ENCODE data around the gene VSIG10. TPM values are rescaled to one million over a fixed set of nuclear protein-coding genes. Genes with fewer than 3 reads are reported as not detected.
"Not testable (repeated sequence)": the region's sequence is repeated elsewhere in the genome, so short reads cannot be mapped to it uniquely, and the experiment has no call there.

Gene VSIG10
- total RNA-seq, 1 donor from 2014 or later: 12.0 TPM

GRCh38 chr12:118107694-118108093, 3.9 kb upstream of the VSIG10 start:
- DNase-seq (ENCODE audit: low spot score): no peak

GRCh38 chr12:118107011-118107410, 3.2 kb upstream of the VSIG10 start:
- no peak for DNase-seq (ENCODE audit: low spot score)

GRCh38 chr12:118103201-118103600, 610 bp downstream of the VSIG10 start:
- peak; percentile 7 for DNase-seq (ENCODE audit: low spot score)

- no peak for DNase-seq (ENCODE audit: low spot score)
These were observed 1.2 kb downstream of the VSIG10 start for GRCh38 chr12:118102609-118103008.

- DNase-seq (ENCODE audit: low spot score): no peak
These were observed 1.7 kb downstream of the VSIG10 start for GRCh38 chr12:118102070-118102469.

- DNase-seq (ENCODE audit: low spot score): no peak
These were observed 2.8 kb downstream of the VSIG10 start for GRCh38 chr12:118101051-118101450.

- no peak for DNase-seq (ENCODE audit: low spot score)
These were observed 4.7 kb downstream of the VSIG10 start for GRCh38 chr12:118098911-118099671.

DNA sequence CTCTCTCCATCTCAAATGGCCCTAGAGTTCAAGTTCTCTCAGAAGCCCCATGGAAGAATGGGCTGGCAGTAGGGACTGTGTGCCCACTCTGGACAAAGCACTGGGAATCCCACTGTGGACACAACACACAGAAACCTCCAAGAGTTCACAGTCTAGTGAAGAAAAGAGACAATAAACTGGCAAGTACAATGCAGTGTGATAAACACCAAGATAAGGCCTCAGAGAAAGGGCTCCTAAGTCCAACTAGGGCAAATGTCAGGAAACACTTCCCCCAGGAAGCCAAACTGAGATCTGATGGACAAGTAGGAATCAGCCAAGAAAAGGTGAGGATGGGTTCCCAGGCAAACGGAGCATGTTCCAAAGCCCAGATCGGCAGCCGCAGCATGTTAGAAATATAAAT, 5.4 kb downstream of the VSIG10 start:
- DNase-seq (ENCODE audit: low spot score): no peak

GRCh38 chr12:118094039-118094438, 9.8 kb downstream of the VSIG10 start:
- no peak for DNase-seq (ENCODE audit: low spot score)

DNA sequence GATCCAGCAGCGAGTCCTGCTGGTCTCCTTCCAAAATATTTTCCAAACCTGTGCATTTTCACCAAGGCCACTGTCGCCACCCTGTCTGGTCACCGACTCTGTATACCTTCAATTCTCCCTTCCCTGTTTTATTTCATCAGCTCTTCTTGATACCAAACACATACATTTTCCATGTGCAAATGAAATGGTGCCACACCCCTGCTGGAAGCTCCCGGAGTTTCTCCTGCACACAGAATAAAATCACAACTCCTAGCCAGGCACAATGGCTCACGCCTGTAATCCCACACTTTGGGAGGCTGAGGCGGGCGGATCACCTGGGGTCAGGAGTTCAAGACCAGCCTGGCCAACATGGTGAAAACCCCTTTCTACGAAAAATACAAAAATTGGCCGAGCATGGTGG, 14.0 kb downstream of the VSIG10 start:
- DNase-seq (ENCODE audit: low spot score): no peak

GRCh38 chr12:118082161-118082560, 21.6 kb downstream of the VSIG10 start:
- no peak for DNase-seq (ENCODE audit: low spot score)

GRCh38 chr12:118081521-118081920, 22.3 kb downstream of the VSIG10 start:
- DNase-seq (ENCODE audit: low spot score): not testable (repeated sequence)

GRCh38 chr12:118073768-118074167, 30.0 kb downstream of the VSIG10 start:
- DNase-seq (ENCODE audit: low spot score): no peak

- no peak for DNase-seq (ENCODE audit: low spot score)
These were observed 33.2 kb downstream of the VSIG10 start for GRCh38 chr12:118070650-118071049.

GRCh38 chr12:118068445-118068844, 35.4 kb downstream of the VSIG10 start:
- DNase-seq (ENCODE audit: low spot score): no peak

DNA sequence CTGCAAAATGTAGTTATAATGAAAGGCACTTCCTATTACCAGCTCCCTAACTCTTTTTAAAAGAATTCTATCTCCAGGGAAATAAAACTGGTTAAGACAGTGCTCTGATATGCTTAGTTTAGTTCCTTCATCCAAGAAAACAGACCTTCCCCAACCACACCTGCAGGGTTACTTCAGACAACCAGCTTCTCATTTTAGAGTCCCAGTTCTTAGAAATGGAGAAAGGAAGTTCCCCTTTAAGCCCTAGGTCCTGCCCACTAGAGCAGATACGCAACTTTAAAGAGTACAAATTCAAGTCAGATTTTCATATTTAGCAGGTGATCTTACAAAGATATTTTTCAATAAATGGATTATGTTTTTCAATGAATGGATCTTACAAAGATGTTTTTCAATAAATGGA, 38.4 kb downstream of the VSIG10 start:
- DNase-seq (ENCODE audit: low spot score): no peak

- no peak for DNase-seq (ENCODE audit: low spot score)
These were observed 39.2 kb downstream of the VSIG10 start for GRCh38 chr12:118064608-118065007.

DNA sequence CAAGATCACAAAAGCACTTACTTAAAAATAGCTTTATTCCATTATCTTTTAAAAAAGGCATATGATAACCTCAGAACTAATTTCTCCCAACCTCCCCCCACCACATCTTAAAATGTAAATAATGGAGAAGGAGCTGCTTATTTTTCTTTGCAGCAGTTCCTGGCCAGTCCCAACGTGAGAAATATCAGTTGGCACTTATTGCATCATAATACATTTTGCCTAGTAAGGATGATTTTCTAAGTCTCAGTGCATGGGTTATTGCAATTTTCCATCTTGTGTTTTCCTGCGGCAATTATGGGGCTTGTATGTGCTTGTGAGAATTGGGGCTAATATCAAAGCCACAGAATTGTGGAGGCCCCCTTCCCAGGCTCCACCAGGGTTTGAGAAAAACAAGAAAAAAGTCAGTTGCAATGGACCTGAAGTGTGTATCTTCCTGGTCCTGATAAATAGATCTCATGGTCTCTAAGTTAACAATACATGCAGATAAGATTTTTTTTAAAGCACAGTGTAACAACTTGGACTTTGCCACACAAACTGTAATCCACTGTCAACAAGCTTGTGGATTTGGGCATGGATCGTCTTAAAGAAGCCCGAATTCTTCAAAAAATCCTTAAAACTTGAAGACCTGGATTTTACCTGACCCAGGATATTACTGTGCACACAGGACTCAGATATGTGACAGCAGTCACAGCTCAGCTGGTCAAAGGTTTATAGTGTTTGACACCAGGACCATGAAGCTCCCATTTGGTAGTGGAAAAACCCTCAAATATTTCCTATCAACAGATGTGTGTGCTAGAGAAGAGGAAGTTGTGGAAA, 40.0 kb downstream of the VSIG10 start:
- no peak for DNase-seq (ENCODE audit: low spot score)

DNA sequence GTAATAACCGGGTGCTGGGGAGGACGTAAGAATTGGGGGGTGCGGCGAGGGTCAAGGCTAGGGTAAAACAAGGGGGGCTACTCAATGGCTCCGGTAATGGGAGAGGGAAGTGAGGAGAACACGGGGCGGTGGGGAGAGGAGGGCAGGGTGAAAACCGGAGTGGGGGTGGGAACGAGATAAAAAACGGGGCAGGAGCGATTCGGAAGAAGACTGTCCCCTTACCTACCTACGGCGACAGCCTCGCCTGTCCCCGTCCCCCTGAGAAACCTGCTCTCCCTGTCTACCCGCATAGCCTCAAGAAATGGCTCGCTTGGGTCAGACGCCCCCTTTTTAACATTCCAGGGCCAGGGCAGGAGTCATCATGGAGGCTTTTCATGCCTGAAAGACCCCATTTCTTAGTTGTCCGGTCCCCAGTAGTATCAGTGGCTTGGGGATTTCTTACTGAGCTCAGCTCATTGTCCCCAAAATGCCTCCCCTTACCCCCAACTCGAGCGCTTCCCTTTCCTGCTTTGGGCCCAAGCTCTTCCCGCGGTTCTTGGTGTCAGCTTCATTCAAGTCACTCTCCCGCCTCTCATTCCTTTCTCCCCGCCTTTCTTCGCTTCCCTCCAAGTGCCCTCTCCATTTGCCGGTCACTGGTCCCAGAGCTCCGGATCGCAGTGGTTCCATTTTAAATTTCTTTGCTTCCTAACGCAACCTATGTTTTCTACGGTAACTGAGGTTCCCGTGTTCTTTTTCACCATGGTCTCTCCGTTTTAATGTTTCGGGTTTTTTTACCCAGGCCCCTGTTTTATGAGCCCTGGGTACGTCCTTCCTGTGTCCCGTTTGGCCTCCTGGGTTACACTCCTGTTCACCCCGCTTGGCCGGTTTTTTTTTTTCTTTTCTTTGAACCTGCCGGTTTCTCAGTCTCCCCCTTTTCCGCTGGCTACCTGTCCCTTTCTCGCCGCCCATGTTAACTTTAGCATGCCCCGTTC, 41.7 kb downstream of the VSIG10 start:
- DNase-seq (ENCODE audit: low spot score): peak; percentile 70

- peak; percentile 65 for DNase-seq (ENCODE audit: low spot score)
These were observed 42.6 kb downstream of the VSIG10 start, which contains the start of gene WSB2 for GRCh38 chr12:118061011-118061872. Gene WSB2 (minus strand): TSS chr12:118061179. CDS start chr12:118061048, 131 bp downstream.
